IgD-negative memory B cell (primary cell): Measurements from ENCODE around the gene RREB1. TPM values are rescaled to one million over a fixed set of nuclear protein-coding genes. Genes with fewer than 3 reads are reported as not detected.

Source experiments
- H3K27ac Mint-ChIP-seq, 3 donors: one replicate each; pipeline ENCODE4 v1.8.0; 2020 to 2022; ENCODE audit warnings: mild to moderate bottlenecking in 3 of 3, mixed read lengths in 3 of 3, moderate library complexity in 1 of 3
- H3K27me3 Mint-ChIP-seq: one replicate; pipeline ENCODE4 v1.8.0; 2021; ENCODE audit warnings: mixed read lengths
- H3K36me3 Mint-ChIP-seq: one replicate; pipeline ENCODE4 v1.8.0; 2020; ENCODE audit warnings: mild to moderate bottlenecking, mixed read lengths
- H3K4me1 Mint-ChIP-seq, 3 donors: one replicate each; pipeline ENCODE4 v1.8.0; 2020 to 2022; ENCODE audit warnings: mixed read lengths in 3 of 3, mild to moderate bottlenecking in 1 of 3
- H3K4me3 Mint-ChIP-seq, 4 donors: one replicate each; pipeline ENCODE4 v1.8.0; 2020 to 2022; ENCODE audit warnings: mild to moderate bottlenecking in 4 of 4, mixed read lengths in 4 of 4, moderate library complexity in 3 of 4
- H3K9me3 Mint-ChIP-seq, 3 donors: one replicate each; pipeline ENCODE4 v1.8.0; 2020 to 2021; ENCODE audit warnings: mixed read lengths in 3 of 3, mild to moderate bottlenecking in 1 of 3
- polyA plus RNA-seq: library from polyadenylated mRNA; unstranded; fragments of 300-500 nt; fragmentation: Illumina TruSeq; gene quantifications from one replicate; pipeline ENCODE4 v1.2.3, GENCODE V29; 2021

The RREB1 gene
- polyA plus RNA-seq, 1 donor from 2014 or later, result 6.1 TPM

DNA sequence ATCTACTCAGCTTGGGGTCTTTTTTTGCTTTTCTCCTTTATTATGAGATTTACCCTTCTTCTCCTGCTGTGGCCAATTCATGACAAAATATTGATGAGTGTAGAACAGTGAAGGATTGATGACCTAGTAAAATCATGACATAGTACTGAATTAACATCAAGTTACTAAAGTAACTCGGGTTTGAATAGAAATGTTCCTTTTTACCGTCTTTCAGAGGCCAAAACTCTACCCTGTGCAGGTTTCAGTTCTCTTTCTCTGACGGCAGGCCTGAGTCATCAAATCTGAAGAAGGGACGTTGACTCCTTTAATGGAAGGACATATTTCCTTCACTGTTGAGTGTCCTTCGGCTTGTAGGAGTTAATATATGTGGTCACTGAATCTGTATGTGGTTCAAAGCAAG lies 80.7 kb downstream of the RREB1 start:
- peaks cover 7% of the 10 kb centered on the region for H3K36me3 Mint-ChIP-seq
- peak overlapping the region in 2 of 4 donors; percentile 1 to 49 for H3K4me3 Mint-ChIP-seq
- H3K9me3 Mint-ChIP-seq, result no peaks in the 10 kb centered on the region
- H3K27ac Mint-ChIP-seq, result peak overlapping the region in 2 of 3 donors; percentile 40 to 50
- H3K27me3 Mint-ChIP-seq, result no peaks in the 10 kb centered on the region
- H3K4me1 Mint-ChIP-seq, result peaks cover 11 to 14% (median 13%) of the 10 kb centered on the region in 3 donors

DNA sequence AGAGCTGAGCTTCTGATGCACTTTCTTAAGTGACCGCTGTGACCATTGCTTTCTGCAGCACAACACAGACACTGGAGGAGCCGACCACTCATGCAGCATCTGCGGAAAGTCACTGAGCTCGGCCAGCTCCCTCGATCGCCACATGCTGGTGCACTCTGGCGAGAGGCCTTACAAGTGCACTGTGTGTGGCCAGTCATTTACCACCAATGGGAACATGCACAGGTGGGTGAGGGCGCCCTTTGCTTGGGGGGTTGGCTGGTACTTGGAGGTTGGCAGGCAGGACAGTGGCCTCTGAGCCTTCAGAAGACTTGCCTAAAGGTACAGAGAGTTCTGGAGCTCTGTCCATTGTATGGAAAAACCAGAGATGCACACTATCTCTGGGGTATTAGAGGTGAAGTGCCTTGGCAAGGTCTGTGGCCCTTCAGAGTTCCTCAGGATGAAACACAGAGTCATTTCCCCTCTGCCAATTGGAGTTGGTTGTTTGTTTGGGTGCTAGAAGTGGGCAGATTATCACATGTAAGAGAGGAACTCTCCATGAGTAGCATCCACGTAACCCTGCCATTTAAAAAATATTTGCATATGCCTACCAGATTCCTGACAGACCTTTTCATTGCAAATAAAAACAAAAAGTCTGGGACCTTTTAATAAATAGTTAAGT lies 81.5 kb downstream of the RREB1 start:
- no peak overlapping the region for H3K4me3 Mint-ChIP-seq
- H3K4me1 Mint-ChIP-seq, result peaks cover 11 to 14% (median 13%) of the 10 kb centered on the region in 3 donors
- peaks cover 7% of the 10 kb centered on the region for H3K36me3 Mint-ChIP-seq
- no peak overlapping the region for H3K27ac Mint-ChIP-seq
- H3K27me3 Mint-ChIP-seq, result no peaks in the 10 kb centered on the region
- no peaks in the 10 kb centered on the region for H3K9me3 Mint-ChIP-seq

DNA sequence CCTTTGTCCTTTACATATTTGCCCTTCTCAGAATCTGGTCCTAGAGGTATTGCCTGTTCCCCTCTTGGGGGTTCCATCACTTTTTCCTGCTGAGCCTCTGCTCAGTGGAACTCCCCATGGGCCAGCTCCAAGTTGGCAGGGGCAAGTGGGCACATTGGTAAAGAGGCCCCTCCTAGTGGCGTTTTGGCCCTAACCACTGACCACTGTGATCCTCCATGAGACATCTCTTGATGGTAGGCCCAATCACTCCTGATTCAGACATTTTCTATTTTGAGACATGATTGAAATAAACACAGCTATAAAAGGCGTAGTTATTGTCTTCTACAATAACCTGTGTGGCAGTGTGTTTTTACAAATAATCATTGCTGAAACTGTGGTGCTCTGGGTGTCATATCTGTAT lies 83.0 kb downstream of the RREB1 start:
- H3K36me3 Mint-ChIP-seq, result peaks cover 4% of the 10 kb centered on the region
- H3K4me1 Mint-ChIP-seq, result peaks cover 13 to 18% (median 17%) of the 10 kb centered on the region in 3 donors
- no peak overlapping the region for H3K4me3 Mint-ChIP-seq
- H3K27ac Mint-ChIP-seq, result no peak overlapping the region
- H3K27me3 Mint-ChIP-seq, result no peaks in the 10 kb centered on the region
- no peaks in the 10 kb centered on the region for H3K9me3 Mint-ChIP-seq

DNA sequence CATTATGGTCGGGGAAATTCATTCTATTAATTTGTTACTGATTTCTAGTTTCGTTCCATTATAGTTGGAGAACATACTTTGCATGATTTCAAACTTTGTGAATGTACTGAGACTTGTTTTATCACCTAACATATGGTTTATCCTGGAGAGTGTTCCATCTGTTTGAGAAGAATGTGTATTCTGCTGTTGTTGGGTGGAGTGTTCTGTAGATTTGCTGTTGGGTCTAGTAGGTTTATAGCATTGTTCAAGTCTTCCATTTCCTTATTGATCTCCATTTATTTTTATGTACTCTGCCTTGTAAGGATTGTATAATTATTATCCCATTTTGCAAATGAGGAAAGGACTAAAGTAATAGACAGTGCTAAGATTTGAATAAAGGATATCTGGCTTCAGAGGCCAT lies 85.4 kb downstream of the RREB1 start:
- peaks cover 7% of the 10 kb centered on the region for H3K36me3 Mint-ChIP-seq

DNA sequence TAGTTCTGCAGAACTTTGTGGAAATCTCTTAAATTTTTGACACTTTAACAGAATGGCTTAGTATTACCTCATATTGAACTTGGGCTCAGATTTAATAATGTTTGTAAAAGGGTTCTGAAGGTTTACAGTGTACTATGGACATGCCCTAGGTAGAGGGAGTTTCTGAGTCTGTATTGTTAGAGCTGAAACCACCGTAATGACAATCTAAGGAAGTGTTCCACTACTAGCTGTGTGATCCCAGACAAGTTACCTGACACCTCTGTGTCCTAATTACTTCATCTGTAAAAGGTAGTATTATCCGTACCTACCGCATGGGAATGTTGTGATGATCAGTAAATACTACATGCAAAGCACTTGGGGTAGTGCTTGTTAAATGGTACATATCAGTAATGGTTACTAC lies 86.9 kb downstream of the RREB1 start:
- H3K4me3 Mint-ChIP-seq, result no peak overlapping the region
- H3K27ac Mint-ChIP-seq, result no peak overlapping the region

More for the DNA sequence above, 85.4 kb downstream of the RREB1 start:
- Mint-ChIP-seq H3K27me3 (no peaks in the 10 kb centered on the region), H3K4me3 (no peak overlapping the region), H3K27ac (peak overlapping the region in 1 of 3 donors; percentile 31), H3K9me3 (no peaks in the 10 kb centered on the region), H3K4me1 (peaks cover 13 to 17% (median 16%) of the 10 kb centered on the region in 3 donors)

DNA sequence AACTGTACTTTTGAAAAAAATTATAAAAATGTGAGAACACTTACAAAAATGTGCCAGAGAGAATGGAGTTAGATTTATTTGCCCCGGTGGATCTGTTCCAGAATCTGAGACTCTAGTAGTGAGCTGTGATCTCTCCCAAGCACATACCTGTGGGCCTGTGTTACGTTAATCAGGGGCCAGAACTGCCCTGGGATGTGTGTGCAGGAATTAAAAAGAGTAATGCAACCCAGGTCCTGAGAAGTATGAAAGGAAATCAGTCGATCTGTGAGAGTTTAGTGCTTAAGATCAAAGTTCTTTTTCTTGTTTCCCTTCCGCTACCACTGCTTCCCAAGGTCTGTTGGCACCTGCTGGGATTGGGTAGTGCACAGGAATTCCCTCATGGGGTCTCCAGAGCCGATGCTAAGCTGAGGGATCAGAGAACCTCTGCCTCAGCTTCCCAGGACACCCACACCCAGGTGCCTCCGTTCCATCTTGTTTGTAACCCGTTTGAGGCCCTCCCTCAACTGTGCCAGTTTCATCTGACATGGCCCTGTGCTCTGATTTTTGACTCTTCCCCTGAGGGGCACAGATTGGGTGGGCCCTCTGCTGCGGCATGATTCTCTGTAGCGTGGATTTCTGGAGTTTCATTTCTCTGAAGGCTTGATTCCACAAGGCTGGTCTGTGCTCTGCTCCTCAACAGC lies 87.7 kb downstream of the RREB1 start:
- peaks cover 4 to 12% (median 9%) of the 10 kb centered on the region in 3 donors for H3K4me1 Mint-ChIP-seq
- H3K27me3 Mint-ChIP-seq, result no peaks in the 10 kb centered on the region
- peak overlapping the region in 1 of 4 donors; percentile 65 for H3K4me3 Mint-ChIP-seq
- peaks cover 5% of the 10 kb centered on the region for H3K36me3 Mint-ChIP-seq
- H3K9me3 Mint-ChIP-seq, result no peaks in the 10 kb centered on the region
- no peak overlapping the region for H3K27ac Mint-ChIP-seq

More for the DNA sequence above, 86.9 kb downstream of the RREB1 start:
- peaks cover 5% of the 10 kb centered on the region for H3K36me3 Mint-ChIP-seq
- H3K27me3 Mint-ChIP-seq, result no peaks in the 10 kb centered on the region
- peaks cover 4 to 12% (median 9%) of the 10 kb centered on the region in 3 donors for H3K4me1 Mint-ChIP-seq
- no peaks in the 10 kb centered on the region for H3K9me3 Mint-ChIP-seq

DNA sequence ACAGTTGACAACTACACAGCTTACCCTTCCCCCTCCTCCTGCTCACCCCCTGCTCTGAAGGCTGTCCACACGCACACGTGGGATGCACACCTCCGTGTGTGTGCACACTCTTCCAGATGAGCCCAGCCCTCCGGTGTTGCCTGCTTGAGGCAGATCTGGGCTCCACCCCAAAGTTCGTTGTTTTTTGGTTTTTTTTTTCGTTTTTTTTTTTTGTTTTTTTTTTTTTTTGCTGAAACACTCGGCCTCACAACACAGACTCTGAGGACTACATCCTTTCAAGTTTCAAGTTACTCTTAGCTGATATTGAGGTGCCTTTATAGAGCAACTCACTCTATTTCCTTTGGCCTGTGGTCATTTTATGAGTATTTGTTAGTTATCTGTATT lies 88.2 kb downstream of the RREB1 start:
- no peaks in the 10 kb centered on the region for H3K27me3 Mint-ChIP-seq
- peaks cover 5% of the 10 kb centered on the region for H3K36me3 Mint-ChIP-seq
- H3K4me1 Mint-ChIP-seq, result peaks cover 4 to 15% (median 13%) of the 10 kb centered on the region in 3 donors
- no peak overlapping the region for H3K27ac Mint-ChIP-seq
- no peaks in the 10 kb centered on the region for H3K9me3 Mint-ChIP-seq
- peak overlapping the region in 1 of 4 donors; percentile 65 for H3K4me3 Mint-ChIP-seq

DNA sequence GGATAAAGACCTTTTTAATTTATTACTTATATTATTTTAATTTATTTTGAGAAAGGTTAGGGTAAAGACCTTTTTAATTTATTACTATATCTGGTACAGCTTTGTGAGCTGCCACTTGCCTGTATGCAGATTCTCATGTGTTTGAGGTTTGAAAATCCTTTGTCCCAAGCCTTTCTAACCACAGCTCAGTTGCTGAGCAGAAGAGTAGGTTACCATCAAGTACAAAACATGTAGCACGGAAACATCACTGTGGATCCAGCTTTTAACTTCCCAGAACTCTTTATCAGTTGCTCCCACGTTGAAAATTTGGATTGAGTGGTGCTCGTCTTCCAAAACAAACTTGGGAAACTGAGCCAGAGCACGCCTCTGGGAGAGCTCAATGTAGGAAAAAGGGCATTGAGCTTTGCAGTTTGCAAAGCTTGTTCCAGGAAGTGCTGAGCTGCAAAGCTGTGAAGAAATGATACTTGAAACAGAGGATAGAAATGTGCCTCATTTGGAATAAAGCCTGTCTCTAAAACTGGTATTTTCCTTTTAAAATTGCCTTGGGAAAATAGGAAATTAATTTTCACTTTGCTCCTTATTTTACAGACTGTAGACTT lies 89.0 kb downstream of the RREB1 start:
- H3K36me3 Mint-ChIP-seq, result peaks cover 3% of the 10 kb centered on the region
- no peaks in the 10 kb centered on the region for H3K9me3 Mint-ChIP-seq
- H3K4me1 Mint-ChIP-seq, result peaks cover 8 to 20% (median 15%) of the 10 kb centered on the region in 3 donors
- no peaks in the 10 kb centered on the region for H3K27me3 Mint-ChIP-seq
- no peak overlapping the region for H3K27ac Mint-ChIP-seq
- H3K4me3 Mint-ChIP-seq, result no peak overlapping the region

DNA sequence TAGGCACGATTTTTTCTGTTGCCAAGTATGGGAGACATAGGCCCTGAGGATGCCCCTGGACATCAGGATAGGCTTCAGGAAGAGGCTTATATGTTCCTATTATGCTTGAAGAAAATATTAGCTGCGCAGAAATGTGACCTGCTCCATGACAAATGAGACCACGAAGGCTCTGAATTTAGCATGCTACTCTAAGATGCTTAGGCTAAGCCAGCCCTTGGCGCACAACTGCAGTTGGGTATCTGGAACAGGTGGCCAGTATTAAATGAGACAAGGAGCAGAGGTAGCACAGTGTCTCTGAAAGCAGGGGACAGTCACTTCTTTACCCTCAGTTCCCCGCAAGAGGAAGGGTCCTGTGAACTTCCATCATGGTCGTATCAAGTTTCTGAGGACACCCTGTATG lies 90.0 kb downstream of the RREB1 start:
- Mint-ChIP-seq H3K4me1 (peaks cover 18 to 30% (median 24%) of the 10 kb centered on the region in 3 donors), H3K27ac (no peak overlapping the region), H3K4me3 (no peak overlapping the region), H3K36me3 (peaks cover 3% of the 10 kb centered on the region), H3K27me3 (no peaks in the 10 kb centered on the region), H3K9me3 (no peaks in the 10 kb centered on the region)

DNA sequence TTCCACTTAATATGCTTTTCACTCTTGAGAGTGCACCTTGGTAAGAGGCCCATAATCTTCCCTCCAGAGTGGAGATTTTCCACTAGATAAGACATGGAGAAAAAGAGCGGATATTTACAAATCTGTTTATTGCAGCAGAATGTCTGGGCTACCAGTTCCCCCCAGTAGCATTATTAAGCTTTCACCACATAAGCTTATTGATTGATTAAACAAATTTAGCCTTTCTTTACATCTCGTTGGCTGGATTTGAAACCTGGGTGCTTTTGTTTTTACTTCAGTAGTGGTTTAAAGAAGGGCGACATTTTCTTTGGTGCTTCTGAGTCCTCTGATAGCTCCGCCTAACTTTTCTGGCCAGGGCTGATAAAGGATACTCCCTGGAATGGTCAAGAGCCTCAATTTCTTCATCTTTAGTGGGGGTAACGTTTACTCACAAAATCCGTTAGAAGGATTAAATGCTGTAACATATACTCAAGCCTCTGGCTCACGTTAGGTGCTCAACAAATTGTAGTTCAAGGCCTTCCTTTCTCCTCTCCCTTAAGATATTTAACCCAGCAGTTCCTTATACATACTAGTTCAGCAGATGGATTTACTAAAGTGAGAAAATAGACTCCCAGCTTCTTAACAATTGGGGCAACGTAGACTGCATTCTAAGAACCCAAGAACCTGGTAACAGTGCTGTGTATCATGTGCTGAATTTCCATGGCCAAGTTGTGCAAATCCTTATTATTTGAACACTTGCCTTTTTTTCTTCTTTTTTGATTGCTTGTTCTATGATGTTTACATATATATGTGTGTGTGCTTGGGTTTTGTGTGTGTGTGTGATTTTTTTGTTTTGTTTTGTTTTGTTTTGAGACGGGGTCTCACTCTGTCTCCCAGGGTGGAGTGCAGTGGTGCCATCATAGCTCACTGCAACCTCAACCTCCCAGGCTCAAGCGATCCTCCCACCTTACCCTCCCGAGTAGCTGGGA lies 91.4 kb downstream of the RREB1 start:
- no peaks in the 10 kb centered on the region for H3K9me3 Mint-ChIP-seq
- H3K4me1 Mint-ChIP-seq, result peaks cover 21 to 35% (median 30%) of the 10 kb centered on the region in 3 donors
- H3K27ac Mint-ChIP-seq, result peak overlapping the region in 2 of 3 donors; percentile 8 to 39
- no peaks in the 10 kb centered on the region for H3K27me3 Mint-ChIP-seq
- H3K4me3 Mint-ChIP-seq, result peak overlapping the region in 1 of 4 donors; percentile 7
- H3K36me3 Mint-ChIP-seq, result peaks cover 6% of the 10 kb centered on the region

DNA sequence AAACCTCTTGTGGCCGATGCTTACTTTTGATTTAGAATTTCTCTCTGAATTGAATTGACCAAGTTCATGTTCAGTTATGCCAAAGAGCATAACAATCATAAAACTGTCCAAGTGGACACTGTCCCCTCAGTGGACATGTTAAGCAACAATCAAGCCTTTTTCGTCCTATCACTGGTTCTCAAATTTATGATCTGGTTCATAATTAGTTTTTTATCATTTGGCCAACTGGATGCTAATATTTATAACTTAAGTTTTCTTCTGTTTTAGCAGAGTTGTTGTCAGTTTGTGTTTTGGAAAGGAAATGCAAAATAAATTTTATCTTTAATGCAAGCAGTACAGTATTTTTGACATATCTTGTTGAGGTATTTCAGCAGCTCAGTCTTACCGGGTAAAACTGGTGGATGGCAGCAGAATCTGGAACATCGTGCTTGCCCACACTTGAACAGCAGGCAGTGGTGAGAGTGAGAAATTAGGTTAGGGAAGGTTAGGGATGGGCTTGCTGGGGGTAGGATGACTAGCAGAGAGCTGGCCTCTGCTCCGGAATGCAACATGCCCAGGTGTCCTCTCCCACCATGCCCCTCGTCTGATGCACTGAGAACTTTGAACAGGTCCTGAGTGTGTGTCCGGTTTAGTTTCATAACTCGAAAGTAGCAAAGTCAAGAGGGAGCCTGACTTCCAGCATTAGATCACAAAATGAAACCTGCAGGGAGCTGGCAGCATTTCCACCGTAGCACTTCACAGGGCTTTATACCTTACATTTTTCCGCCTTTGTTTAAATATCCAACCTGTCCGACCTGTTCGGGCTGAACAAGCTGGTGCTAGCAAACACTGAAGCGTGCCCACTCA lies 93.1 kb downstream of the RREB1 start:
- Mint-ChIP-seq H3K9me3 (no peaks in the 10 kb centered on the region), H3K4me1 (peaks cover 29 to 36% (median 36%) of the 10 kb centered on the region in 3 donors), H3K27me3 (peaks cover 1% of the 10 kb centered on the region), H3K36me3 (peaks cover 6% of the 10 kb centered on the region), H3K4me3 (no peak overlapping the region), H3K27ac (peak overlapping the region in 1 of 3 donors; percentile 78)

DNA sequence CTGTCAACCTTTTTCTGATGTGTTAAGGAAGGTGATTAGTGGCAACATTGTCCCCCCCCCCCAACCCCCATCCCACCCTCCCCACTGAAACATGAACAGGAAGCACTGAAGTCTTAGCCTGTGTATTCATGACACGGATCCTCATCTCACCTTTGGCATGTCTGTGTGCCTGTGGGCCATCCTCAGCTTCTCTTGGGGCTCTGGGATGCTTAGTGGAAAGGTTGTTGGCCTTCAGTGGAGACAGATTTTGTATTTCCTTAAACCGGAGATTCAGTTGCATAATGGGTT lies 93.6 kb downstream of the RREB1 start:
- Mint-ChIP-seq H3K9me3 (no peaks in the 10 kb centered on the region), H3K36me3 (peaks cover 8% of the 10 kb centered on the region), H3K27ac (peak overlapping the region in 1 of 3 donors; percentile 78), H3K4me1 (peaks cover 30 to 38% (median 37%) of the 10 kb centered on the region in 3 donors), H3K27me3 (peaks cover 1% of the 10 kb centered on the region), H3K4me3 (no peak overlapping the region)

DNA sequence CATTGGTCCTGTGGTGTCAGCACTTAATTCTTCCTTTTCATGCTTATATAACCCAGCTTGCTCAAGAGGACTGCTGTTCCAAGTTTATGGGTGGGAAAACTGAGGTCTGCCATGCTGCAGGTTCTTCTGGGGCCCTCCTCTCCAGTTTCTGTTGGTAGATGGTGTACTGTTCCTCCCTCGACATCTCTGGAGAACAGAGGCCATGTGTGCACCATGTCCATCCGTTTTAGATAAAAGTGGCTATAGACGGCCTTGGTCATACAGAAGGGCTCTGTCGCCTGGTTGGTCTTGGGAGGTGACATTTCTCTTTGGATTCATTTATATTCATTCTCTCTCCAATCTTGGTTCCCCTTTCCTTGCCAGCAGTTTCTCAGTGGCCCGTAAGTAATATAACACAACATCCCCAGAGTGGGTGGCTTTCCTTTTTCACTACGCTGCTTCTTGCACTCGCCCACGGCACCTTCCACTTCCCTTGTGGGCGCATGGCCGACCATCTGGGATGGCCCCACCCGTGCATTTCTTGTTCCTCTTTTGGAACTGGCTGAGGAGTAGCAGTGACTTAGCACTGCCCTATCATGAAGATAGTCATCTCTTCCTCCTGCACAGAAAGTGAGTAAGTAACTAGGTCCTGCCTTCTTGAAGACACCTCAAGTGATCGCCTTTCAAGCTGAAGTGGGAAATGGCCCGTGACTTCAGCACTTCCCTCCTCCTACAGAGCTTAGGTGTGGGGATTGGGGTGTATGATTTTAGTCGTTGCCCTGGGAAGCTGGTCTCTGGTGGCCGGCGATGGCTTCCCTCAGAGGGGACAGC lies 94.2 kb downstream of the RREB1 start:
- Mint-ChIP-seq H3K4me3 (peak overlapping the region; percentile 2 to 87 (median 60)), H3K27me3 (peaks cover 1% of the 10 kb centered on the region), H3K4me1 (peaks cover 32 to 43% (median 43%) of the 10 kb centered on the region in 3 donors), H3K9me3 (no peaks in the 10 kb centered on the region), H3K27ac (peak overlapping the region; percentile 9 to 96 (median 81)), H3K36me3 (peaks cover 9% of the 10 kb centered on the region)
